IgD-negative memory B cell (primary cell): ENCODE data around the gene PARK7. TPM values are rescaled to one million over a fixed set of nuclear protein-coding genes. Genes with fewer than 3 reads are reported as not detected.
A peak's percentile ranks its signal among the peaks of the same experiment; 100 is the strongest.

Experiments used
- H3K27ac Mint-ChIP-seq, 3 donors: one replicate each; pipeline ENCODE4 v1.8.0; 2020 to 2022; ENCODE audit warnings: mild to moderate bottlenecking in 3 of 3, mixed read lengths in 3 of 3, moderate library complexity in 1 of 3
- H3K27me3 Mint-ChIP-seq: one replicate; pipeline ENCODE4 v1.8.0; 2021; ENCODE audit warnings: mixed read lengths
- H3K36me3 Mint-ChIP-seq: one replicate; pipeline ENCODE4 v1.8.0; 2020; ENCODE audit warnings: mild to moderate bottlenecking, mixed read lengths
- H3K4me1 Mint-ChIP-seq, 3 donors: one replicate each; pipeline ENCODE4 v1.8.0; 2020 to 2022; ENCODE audit warnings: mixed read lengths in 3 of 3, mild to moderate bottlenecking in 1 of 3
- H3K4me3 Mint-ChIP-seq, 4 donors: one replicate each; pipeline ENCODE4 v1.8.0; 2020 to 2022; ENCODE audit warnings: mild to moderate bottlenecking in 4 of 4, mixed read lengths in 4 of 4, moderate library complexity in 3 of 4
- H3K9me3 Mint-ChIP-seq, 3 donors: one replicate each; pipeline ENCODE4 v1.8.0; 2020 to 2021; ENCODE audit warnings: mixed read lengths in 3 of 3, mild to moderate bottlenecking in 1 of 3
- polyA plus RNA-seq: library from polyadenylated mRNA; unstranded; fragments of 300-500 nt; fragmentation: Illumina TruSeq; gene quantifications from one replicate; pipeline ENCODE4 v1.2.3, GENCODE V29; 2021

The PARK7 gene
- polyA plus RNA-seq, 1 donor from 2014 or later, result 304 TPM

GRCh38 chr1:8026153-8026975 lies 64.9 kb downstream of the PARK7 start, which contains the start of gene ERRFI1:
ERRFI1 (minus strand) TSS chr1:8026309; CDS start chr1:8015619, 10,690 bp downstream.
- peaks cover 9% of the 10 kb centered on the region for H3K27me3 Mint-ChIP-seq
- no peaks in the 10 kb centered on the region for H3K9me3 Mint-ChIP-seq
- peak within 1 kb of the TSS; percentile 4 to 89 (median 40) for H3K27ac Mint-ChIP-seq
- peaks cover 5 to 10% (median 8%) of the 10 kb centered on the region in 3 donors for H3K4me1 Mint-ChIP-seq
- peak within 1 kb of the TSS; percentile 83 to 97 (median 90) for H3K4me3 Mint-ChIP-seq
- no peaks in the 10 kb centered on the region for H3K36me3 Mint-ChIP-seq

GRCh38 chr1:8026976-8027747 lies 65.7 kb downstream of the PARK7 start:
- Mint-ChIP-seq H3K4me3 (peak overlapping the region; percentile 49 to 90 (median 80)), H3K36me3 (no peaks in the 10 kb centered on the region), H3K27me3 (peaks cover 6% of the 10 kb centered on the region), H3K4me1 (peaks cover 5 to 10% (median 8%) of the 10 kb centered on the region in 3 donors), H3K27ac (peak overlapping the region in 1 of 3 donors; percentile 89), H3K9me3 (no peaks in the 10 kb centered on the region)

GRCh38 chr1:8027748-8028570 lies 66.4 kb downstream of the PARK7 start:
- Mint-ChIP-seq H3K27ac (no peak overlapping the region), H3K4me1 (peaks cover 5 to 10% (median 8%) of the 10 kb centered on the region in 3 donors), H3K9me3 (no peaks in the 10 kb centered on the region), H3K36me3 (no peaks in the 10 kb centered on the region), H3K4me3 (peak overlapping the region in 2 of 4 donors; percentile 49 to 90), H3K27me3 (peaks cover 6% of the 10 kb centered on the region)

- peak overlapping the region in 1 of 4 donors; percentile 49 for H3K4me3 Mint-ChIP-seq
- H3K27ac Mint-ChIP-seq, result no peak overlapping the region
- H3K36me3 Mint-ChIP-seq, result no peaks in the 10 kb centered on the region
- peaks cover 6% of the 10 kb centered on the region for H3K27me3 Mint-ChIP-seq
- H3K4me1 Mint-ChIP-seq, result peaks cover 5 to 10% (median 8%) of the 10 kb centered on the region in 3 donors
- no peaks in the 10 kb centered on the region for H3K9me3 Mint-ChIP-seq
Observed at GRCh38 chr1:8028571-8028910, 67.0 kb downstream of the PARK7 start.

- H3K27ac Mint-ChIP-seq, result no peak overlapping the region
- peaks cover 0 to 4% (median 3%) of the 10 kb centered on the region in 3 donors for H3K4me1 Mint-ChIP-seq
- no peak overlapping the region for H3K4me3 Mint-ChIP-seq
- H3K9me3 Mint-ChIP-seq, result no peaks in the 10 kb centered on the region
- H3K27me3 Mint-ChIP-seq, result peaks cover 3% of the 10 kb centered on the region
- peaks cover 1% of the 10 kb centered on the region for H3K36me3 Mint-ChIP-seq
Observed at GRCh38 chr1:8031176-8031785, 69.8 kb downstream of the PARK7 start.

- peaks cover 9% of the 10 kb centered on the region for H3K27me3 Mint-ChIP-seq
- H3K27ac Mint-ChIP-seq, result no peak overlapping the region
- H3K4me1 Mint-ChIP-seq, result no peaks in the 10 kb centered on the region
- H3K9me3 Mint-ChIP-seq, result no peaks in the 10 kb centered on the region
- peaks cover 1% of the 10 kb centered on the region for H3K36me3 Mint-ChIP-seq
- no peak overlapping the region for H3K4me3 Mint-ChIP-seq
Observed at GRCh38 chr1:8032366-8032910, 70.9 kb downstream of the PARK7 start.

- Mint-ChIP-seq H3K9me3 (no peaks in the 10 kb centered on the region), H3K27ac (no peak overlapping the region), H3K27me3 (peaks cover 9% of the 10 kb centered on the region), H3K36me3 (peaks cover 1% of the 10 kb centered on the region), H3K4me1 (no peaks in the 10 kb centered on the region), H3K4me3 (no peak overlapping the region)
Observed at GRCh38 chr1:8033322-8033721, 71.8 kb downstream of the PARK7 start.

Other genes starting within 250 kb of the PARK7 start
- 29.3 TPM for gene VAMP3, start 190.4 kb upstream of the PARK7 start, polyA plus RNA-seq
- gene PER3, start 177.4 kb upstream of the PARK7 start, polyA plus RNA-seq, result 1.4 TPM
- not detected for gene UTS2, start 108.6 kb upstream of the PARK7 start, polyA plus RNA-seq
- gene TNFRSF9, start 20.9 kb upstream of the PARK7 start, polyA plus RNA-seq, result not detected
- gene ERRFI1, start 64.6 kb downstream of the PARK7 start, polyA plus RNA-seq, result 0.63 TPM